ENCODE data around the gene BTD. TPM values are rescaled to one million over a fixed set of nuclear protein-coding genes. Genes with fewer than 3 reads are reported as not detected.
A peak's percentile ranks its signal among the peaks of the same experiment; 100 is the strongest.

Gene BTD
- total and polyA plus RNA-seq, 10 of the 15 experiments (the other 5 are each of a cell fraction or from before 2014, with no cell fraction given), result 3.4 to 10.3 (median 5.0) TPM

DNA sequence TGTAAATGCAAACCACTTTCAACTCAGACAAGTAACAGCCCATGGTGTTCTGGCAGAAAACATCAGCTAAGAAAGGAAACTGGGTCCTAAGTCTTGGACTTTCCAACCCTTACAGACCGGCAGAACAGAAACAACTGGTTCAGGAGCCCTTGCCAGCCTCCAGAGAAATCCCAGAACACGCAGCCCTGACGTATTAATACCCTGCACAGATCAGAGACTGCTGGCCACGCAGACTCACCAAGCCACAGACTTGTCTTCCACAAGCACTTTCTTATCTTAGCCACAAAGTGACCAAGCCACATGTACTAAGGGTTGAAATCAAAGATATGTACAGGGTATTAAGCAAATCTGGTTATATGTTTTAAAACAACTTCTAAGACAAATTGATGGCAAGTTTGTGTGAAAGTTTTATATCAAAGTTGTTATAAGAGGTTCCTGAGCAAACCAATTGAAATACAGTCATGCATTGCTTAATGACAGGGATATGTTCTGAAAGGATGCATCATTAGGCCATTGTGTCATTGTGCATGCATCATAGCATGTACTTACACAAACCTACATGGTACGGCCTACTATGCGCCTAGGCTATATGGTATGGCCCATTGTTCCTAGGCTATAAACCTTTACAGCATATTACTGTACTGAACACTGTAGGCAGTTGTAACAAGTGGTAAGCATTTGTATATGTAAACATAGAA, 36.8 kb downstream of the BTD start:
- ATAC-seq (peak; percentile 41), FAIRE-seq (no peak), DNase-seq (ENCODE audit: low read depth, low spot score) (no peak)
- Histone ChIP-seq H3K27ac (ENCODE audit: control insufficient read depth, insufficient read depth) (peak overlapping the region; percentile 58), H2AFZ (ENCODE audit: control insufficient read depth, low read depth, low read length) (peak overlapping the region; percentile 24; the same call in 1 of the 2 replicates), H3K36me3 (ENCODE audit: control insufficient read depth in 2 of 2, insufficient read depth in 2 of 2, low read length in 1 of 2) (no peaks in the 10 kb centered on the region), H3K4me2 (ENCODE audit: control insufficient read depth, insufficient read depth) (peak overlapping the region; percentile 64), H3K4me1 (ENCODE audit: control insufficient read depth, insufficient read depth, low read length) (peaks cover 32% of the 10 kb centered on the region), H3K27me3 (replicated peaks in 1 of 2; ENCODE audit: control insufficient read depth in 2 of 2, insufficient read depth in 2 of 2, low read length in 1 of 2) (no peaks in the 10 kb centered on the region), H3K9ac (ENCODE audit: control insufficient read depth, insufficient read depth, low read length) (no peak overlapping the region), H4K20me1 (ENCODE audit: control insufficient read depth, insufficient read depth) (no peaks in the 10 kb centered on the region), H3K79me2 (ENCODE audit: control insufficient read depth, insufficient read depth, low read length) (no peaks in the 10 kb centered on the region), H3K4me3 (no peak overlapping the region), H3K9me3 (replicated peaks; ENCODE audit: control insufficient read depth, insufficient read depth, low read length) (peaks cover 6% of the 10 kb centered on the region; the same call in 2 of the 3 replicates)
- TF ChIP-seq SUZ12 (IDR thresholded peaks at IDR 0.05; ENCODE audit: unreplicated experiment) (no peak), RFX5 (IDR thresholded peaks at IDR 0.05; ENCODE audit: low read depth, low read length) (no peak), ASH2L (IDR thresholded peaks at IDR 0.05; ENCODE audit: borderline replicate concordance, low read depth) (no peak), CBX5 (IDR thresholded peaks at IDR 0.05; ENCODE audit: low read depth) (no peak), NR2F1 (conservative IDR thresholded peaks at IDR 0.05) (no peak), ZNF217 (IDR thresholded peaks at IDR 0.05) (peak; percentile 68; the same call in 1 of the 2 replicates), GATAD2B (conservative IDR thresholded peaks at IDR 0.05; ENCODE audit: low read depth) (no peak), DPF2 (IDR thresholded peaks at IDR 0.05) (peak; percentile 97; the same call in 1 of the 2 replicates), BACH1 (IDR thresholded peaks at IDR 0.05; ENCODE audit: borderline replicate concordance) (no peak)
- TF ChIP-seq, protein P1, sequence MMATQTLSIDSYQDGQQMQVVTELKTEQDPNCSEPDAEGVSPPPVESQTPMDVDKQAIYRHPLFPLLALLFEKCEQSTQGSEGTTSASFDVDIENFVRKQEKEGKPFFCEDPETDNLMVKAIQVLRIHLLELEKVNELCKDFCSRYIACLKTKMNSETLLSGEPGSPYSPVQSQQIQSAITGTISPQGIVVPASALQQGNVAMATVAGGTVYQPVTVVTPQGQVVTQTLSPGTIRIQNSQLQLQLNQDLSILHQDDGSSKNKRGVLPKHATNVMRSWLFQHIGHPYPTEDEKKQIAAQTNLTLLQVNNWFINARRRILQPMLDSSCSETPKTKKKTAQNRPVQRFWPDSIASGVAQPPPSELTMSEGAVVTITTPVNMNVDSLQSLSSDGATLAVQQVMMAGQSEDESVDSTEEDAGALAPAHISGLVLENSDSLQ (IDR thresholded peaks at IDR 0.05), result 0 out of 2 replicates have a peak, but pooled peaks have one; percentile 26
- TF ChIP-seq, protein P2, sequence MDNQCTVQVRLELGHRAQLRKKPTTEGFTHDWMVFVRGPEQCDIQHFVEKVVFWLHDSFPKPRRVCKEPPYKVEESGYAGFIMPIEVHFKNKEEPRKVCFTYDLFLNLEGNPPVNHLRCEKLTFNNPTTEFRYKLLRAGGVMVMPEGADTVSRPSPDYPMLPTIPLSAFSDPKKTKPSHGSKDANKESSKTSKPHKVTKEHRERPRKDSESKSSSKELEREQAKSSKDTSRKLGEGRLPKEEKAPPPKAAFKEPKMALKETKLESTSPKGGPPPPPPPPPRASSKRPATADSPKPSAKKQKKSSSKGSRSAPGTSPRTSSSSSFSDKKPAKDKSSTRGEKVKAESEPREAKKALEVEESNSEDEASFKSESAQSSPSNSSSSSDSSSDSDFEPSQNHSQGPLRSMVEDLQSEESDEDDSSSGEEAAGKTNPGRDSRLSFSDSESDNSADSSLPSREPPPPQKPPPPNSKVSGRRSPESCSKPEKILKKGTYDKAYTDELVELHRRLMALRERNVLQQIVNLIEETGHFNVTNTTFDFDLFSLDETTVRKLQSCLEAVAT (IDR thresholded peaks at IDR 0.05), result 0 out of 2 replicates have a peak, but pooled peaks have one; percentile 60
- RAD21 ChIA-PET (ENCODE audit: unreplicated experiment), result interaction anchor here (0.9 to 2.5 kb wide), 12 partner anchors 8 to 175 kb away, joined by 3 to 13 read pairs (median 4); partner anchors contain the start of gene ANKRD28
- 24% methylated on average over 6 of the region's 6 CpGs for WGBS (ENCODE audit: insufficient coverage, insufficient replicate concordance, low lambda C conversion rate, missing lambda C conversion rate)
- POLR2A ChIA-PET, result interaction anchor here (0.6 to 1.3 kb wide), 6 partner anchors 11 to 174 kb away, joined by 3 to 4 read pairs (median 4); no protein-coding TSS in a partner anchor
- no TSS peak for BruUV-seq (replicated peaks)
- intact Hi-C loops (cut with micrococcal nuclease; ENCODE audit: unreplicated experiment) (loop anchor here (5.0 to 10.0 kb wide), 2 partner anchors 219 to 536 kb away; partner anchors contain the start of gene GALNT15), in situ Hi-C loops (cut with MboI) (loop anchor here (5.0 kb wide), 1 partner anchor 169 kb away; no protein-coding TSS in a partner anchor)
- SMC1A ChIA-PET (ENCODE audit: uncharacterized antibody, unreplicated experiment), result interaction anchor here (0.9 to 14.5 kb wide), 12 partner anchors 8 to 171 kb away, joined by 3 to 362 read pairs (median 4); partner anchors contain the start of gene ANKRD28
- CTCF ChIA-PET, result interaction anchor here (1.1 to 1.7 kb wide), 2 partner anchors 9 to 75 kb away, joined by 3 to 7 read pairs; no protein-coding TSS in a partner anchor
